Effector memory CD4-positive, alpha-beta T cell (primary cell): Measurements from ENCODE around the gene LAMA2.

Experiments
- DNase-seq, 3 donors: peaks; one replicate each; pipeline ENCODE4 v3.0.0-alpha.2; 2020
- H3K27ac ChIP-seq: 2 replicates; pipeline ENCODE4 v1.7.0; 2013; ENCODE audit warnings: mild to moderate bottlenecking, low read length, moderate library complexity; ENCODE audit not compliant: insufficient read depth, poor library complexity, severe bottlenecking
- H3K27me3 ChIP-seq: replicated peaks from 2 replicates; pipeline ENCODE4 v1.7.0; 2013; ENCODE audit warnings: mild to moderate bottlenecking, low read length; ENCODE audit not compliant: insufficient read depth, control insufficient read depth, poor library complexity, severe bottlenecking
- H3K36me3 ChIP-seq: 2 replicates; pipeline ENCODE4 v1.7.0; 2013; ENCODE audit warnings: mild to moderate bottlenecking, low read length, moderate library complexity; ENCODE audit not compliant: control insufficient read depth, insufficient read depth
- H3K4me1 ChIP-seq: 2 replicates; pipeline ENCODE4 v1.7.0; 2013; ENCODE audit warnings: low read length, mild to moderate bottlenecking; ENCODE audit not compliant: control insufficient read depth, insufficient read depth, poor library complexity, severe bottlenecking
- H3K4me3 ChIP-seq: 2 replicates; pipeline ENCODE4 v1.7.0; 2013; ENCODE audit warnings: low read length, low read depth, mild to moderate bottlenecking; ENCODE audit not compliant: insufficient read depth, poor library complexity, severe bottlenecking
- H3K9me3 ChIP-seq: 2 replicates; pipeline ENCODE4 v1.7.0; 2013; ENCODE audit warnings: mild to moderate bottlenecking, low read length, moderate library complexity; ENCODE audit not compliant: control insufficient read depth

LAMA2 gene

GRCh38 chr6:129287231-129288177 is 404.6 kb downstream of the LAMA2 start:
- H3K27ac ChIP-seq = no peak overlapping the region
- no peaks in the 10 kb centered on the region for H3K27me3 ChIP-seq
- no peak overlapping the region for H3K4me3 ChIP-seq
- H3K9me3 ChIP-seq = no peaks in the 10 kb centered on the region
- no peaks in the 10 kb centered on the region for H3K36me3 ChIP-seq
- H3K4me1 ChIP-seq = peaks cover 12% of the 10 kb centered on the region
- DNase-seq = no peak

- no peaks in the 10 kb centered on the region for H3K36me3 ChIP-seq
- no peaks in the 10 kb centered on the region for H3K27me3 ChIP-seq
- no peak overlapping the region for H3K4me3 ChIP-seq
- H3K27ac ChIP-seq = no peak overlapping the region
- no peaks in the 10 kb centered on the region for H3K9me3 ChIP-seq
- no peak for DNase-seq
- peaks cover 4% of the 10 kb centered on the region for H3K4me1 ChIP-seq
Measured at GRCh38 chr6:129289442-129289841, 406.5 kb downstream of the LAMA2 start.

GRCh38 chr6:129292836-129293235 is 409.9 kb downstream of the LAMA2 start:
- H3K4me3 ChIP-seq = no peak overlapping the region
- no peaks in the 10 kb centered on the region for H3K4me1 ChIP-seq
- no peaks in the 10 kb centered on the region for H3K9me3 ChIP-seq
- no peaks in the 10 kb centered on the region for H3K27me3 ChIP-seq
- no peak overlapping the region for H3K27ac ChIP-seq
- H3K36me3 ChIP-seq = no peaks in the 10 kb centered on the region
- DNase-seq = no peak

- H3K4me1 ChIP-seq = no peaks in the 10 kb centered on the region
- no peak overlapping the region for H3K27ac ChIP-seq
- no peaks in the 10 kb centered on the region for H3K36me3 ChIP-seq
- no peak overlapping the region for H3K4me3 ChIP-seq
- H3K27me3 ChIP-seq = no peaks in the 10 kb centered on the region
- H3K9me3 ChIP-seq = no peaks in the 10 kb centered on the region
- no peak for DNase-seq
Measured at GRCh38 chr6:129297592-129297991, 414.7 kb downstream of the LAMA2 start.

GRCh38 chr6:129302671-129303070 is 419.7 kb downstream of the LAMA2 start:
- Histone ChIP-seq H3K27ac (no peak overlapping the region), H3K9me3 (no peaks in the 10 kb centered on the region), H3K4me3 (no peak overlapping the region), H3K27me3 (no peaks in the 10 kb centered on the region), H3K36me3 (no peaks in the 10 kb centered on the region), H3K4me1 (no peaks in the 10 kb centered on the region)
- DNase-seq = no peak

DNA sequence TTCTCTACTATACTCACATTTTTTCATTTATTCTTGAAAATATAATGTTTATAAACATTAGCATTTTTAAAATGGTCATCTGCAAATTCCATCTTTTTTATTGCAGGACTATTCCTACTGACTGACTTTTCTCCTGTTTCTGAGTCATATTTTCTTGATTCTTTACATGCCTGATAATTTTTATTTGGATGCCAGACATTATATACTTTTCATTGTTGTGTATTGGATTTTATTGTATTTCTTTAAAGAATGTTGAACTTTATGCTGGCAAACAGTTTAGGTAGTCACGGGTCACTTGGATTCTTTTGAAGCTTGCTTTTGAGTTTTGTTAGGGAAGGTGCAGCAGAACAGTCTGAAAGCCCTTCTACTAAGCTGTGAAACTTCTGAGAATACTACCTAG is 423.9 kb downstream of the LAMA2 start:
- DNase-seq = no peak
- H3K27ac ChIP-seq = no peak overlapping the region
- H3K36me3 ChIP-seq = no peaks in the 10 kb centered on the region
- H3K27me3 ChIP-seq = no peaks in the 10 kb centered on the region
- no peak overlapping the region for H3K4me3 ChIP-seq
- no peaks in the 10 kb centered on the region for H3K4me1 ChIP-seq
- no peaks in the 10 kb centered on the region for H3K9me3 ChIP-seq

DNA sequence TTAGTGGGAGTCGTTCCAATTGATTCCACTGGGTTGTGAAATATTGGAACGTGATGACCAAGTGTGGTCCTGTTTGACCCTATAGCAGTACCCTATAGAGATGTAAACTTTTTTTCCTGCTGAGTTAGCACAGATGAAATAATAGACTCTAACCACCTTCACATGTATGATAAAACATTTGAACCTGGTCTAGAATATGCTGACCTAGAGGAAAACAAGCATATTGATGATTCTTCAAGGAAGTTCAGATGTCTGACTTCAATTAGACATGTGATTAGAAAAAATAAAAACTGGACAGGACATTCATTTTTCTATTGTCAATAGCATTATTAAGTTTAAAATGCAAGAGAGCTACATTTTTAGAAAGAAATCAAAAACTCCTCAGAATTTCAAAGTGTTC is 424.9 kb downstream of the LAMA2 start:
- H3K36me3 ChIP-seq = no peaks in the 10 kb centered on the region
- no peaks in the 10 kb centered on the region for H3K9me3 ChIP-seq
- no peaks in the 10 kb centered on the region for H3K27me3 ChIP-seq
- no peaks in the 10 kb centered on the region for H3K4me1 ChIP-seq
- H3K4me3 ChIP-seq = no peak overlapping the region
- no peak overlapping the region for H3K27ac ChIP-seq
- no peak for DNase-seq

DNA sequence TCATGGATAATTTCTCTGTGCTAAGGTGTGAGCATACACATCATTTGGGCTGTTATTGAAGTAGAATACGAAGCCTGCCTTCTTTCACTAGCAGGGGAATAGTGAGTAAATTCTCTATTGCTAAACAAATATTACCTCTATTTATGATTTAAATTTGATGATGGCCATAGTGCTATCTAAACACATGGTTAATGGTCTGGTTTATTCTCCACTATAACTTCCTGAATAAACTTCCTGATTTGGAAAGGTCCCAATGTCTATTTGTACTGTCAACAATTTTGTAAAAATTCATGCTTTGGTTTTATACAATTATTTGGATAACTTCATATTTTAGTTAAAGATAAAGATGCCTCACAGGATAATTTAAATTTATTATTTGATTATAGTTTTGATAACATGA is 426.2 kb downstream of the LAMA2 start:
- Histone ChIP-seq H3K4me3 (no peak overlapping the region), H3K9me3 (no peaks in the 10 kb centered on the region), H3K27ac (no peak overlapping the region), H3K36me3 (no peaks in the 10 kb centered on the region), H3K27me3 (no peaks in the 10 kb centered on the region), H3K4me1 (no peaks in the 10 kb centered on the region)
- no peak for DNase-seq

DNA sequence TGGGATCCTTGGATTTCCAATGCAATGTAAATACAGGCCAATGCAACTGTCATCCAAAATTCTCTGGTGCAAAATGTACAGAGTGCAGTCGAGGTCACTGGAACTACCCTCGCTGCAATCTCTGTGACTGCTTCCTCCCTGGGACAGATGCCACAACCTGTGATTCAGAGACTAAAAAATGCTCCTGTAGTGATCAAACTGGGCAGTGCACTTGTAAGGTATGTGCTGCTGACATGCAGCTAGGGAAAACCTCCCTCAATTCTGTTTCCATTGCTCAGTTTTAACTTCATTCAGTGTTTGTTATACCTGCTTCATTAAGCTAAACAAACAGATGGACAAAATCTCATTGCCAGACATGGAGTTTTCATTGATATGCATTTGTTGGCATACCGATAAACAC is 429.9 kb downstream of the LAMA2 start:
- Histone ChIP-seq H3K4me3 (no peak overlapping the region), H3K36me3 (no peaks in the 10 kb centered on the region), H3K27ac (no peak overlapping the region), H3K4me1 (no peaks in the 10 kb centered on the region), H3K27me3 (no peaks in the 10 kb centered on the region), H3K9me3 (no peaks in the 10 kb centered on the region)
- no peak for DNase-seq

GRCh38 chr6:129314575-129314974 is 431.6 kb downstream of the LAMA2 start:
- no peaks in the 10 kb centered on the region for H3K4me1 ChIP-seq
- no peak overlapping the region for H3K27ac ChIP-seq
- DNase-seq = no peak
- no peaks in the 10 kb centered on the region for H3K36me3 ChIP-seq
- no peaks in the 10 kb centered on the region for H3K27me3 ChIP-seq
- H3K9me3 ChIP-seq = no peaks in the 10 kb centered on the region
- H3K4me3 ChIP-seq = no peak overlapping the region
